ENCODE measurements around the gene ARRB1. TPM values are rescaled to one million over a fixed set of nuclear protein-coding genes. Genes with fewer than 3 reads are reported as not detected.
"Not testable (repeated sequence)": the region's sequence is repeated elsewhere in the genome, so short reads cannot be mapped to it uniquely, and the experiment has no call there.

The ARRB1 gene
- total and polyA plus RNA-seq, 9 of the 15 experiments (the other 6 are each of a cell fraction or from before 2014, with no cell fraction given), result 6.6 to 45.4 (median 28.5) TPM

DNA sequence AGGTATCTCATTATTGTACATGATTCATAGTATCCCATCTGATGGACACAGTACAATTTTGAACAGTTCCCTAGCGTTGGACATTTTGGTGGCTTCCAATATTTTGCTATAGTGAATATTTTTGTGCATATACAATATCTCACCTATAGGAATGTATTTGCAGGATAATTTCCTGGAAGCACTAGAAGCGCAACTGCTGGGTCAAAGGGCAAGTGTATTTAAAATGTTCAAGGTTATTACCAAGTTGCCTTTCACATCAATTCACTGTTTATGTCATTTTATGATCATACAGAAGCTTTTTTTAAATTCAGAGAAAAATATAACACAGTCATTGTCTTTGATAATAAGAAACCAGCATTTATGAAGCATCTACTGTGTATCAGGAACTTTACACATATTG lies 28.8 kb upstream of the ARRB1 start (continued):
- TF ChIP-seq, protein P1, sequence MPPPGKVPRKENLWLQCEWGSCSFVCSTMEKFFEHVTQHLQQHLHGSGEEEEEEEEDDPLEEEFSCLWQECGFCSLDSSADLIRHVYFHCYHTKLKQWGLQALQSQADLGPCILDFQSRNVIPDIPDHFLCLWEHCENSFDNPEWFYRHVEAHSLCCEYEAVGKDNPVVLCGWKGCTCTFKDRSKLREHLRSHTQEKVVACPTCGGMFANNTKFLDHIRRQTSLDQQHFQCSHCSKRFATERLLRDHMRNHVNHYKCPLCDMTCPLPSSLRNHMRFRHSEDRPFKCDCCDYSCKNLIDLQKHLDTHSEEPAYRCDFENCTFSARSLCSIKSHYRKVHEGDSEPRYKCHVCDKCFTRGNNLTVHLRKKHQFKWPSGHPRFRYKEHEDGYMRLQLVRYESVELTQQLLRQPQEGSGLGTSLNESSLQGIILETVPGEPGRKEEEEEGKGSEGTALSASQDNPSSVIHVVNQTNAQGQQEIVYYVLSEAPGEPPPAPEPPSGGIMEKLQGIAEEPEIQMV (tag; conservative IDR thresholded peaks at IDR 0.05; ENCODE audit: low read depth), result no peak
- TF ChIP-seq XRCC4 (IDR thresholded peaks at IDR 0.05; ENCODE audit: extremely low read depth, insufficient read depth, insufficient read length) (no peak), NCOR1 (IDR thresholded peaks at IDR 0.05) (no peak), ZEB2 (IDR thresholded peaks at IDR 0.05) (no peak)

DNA sequence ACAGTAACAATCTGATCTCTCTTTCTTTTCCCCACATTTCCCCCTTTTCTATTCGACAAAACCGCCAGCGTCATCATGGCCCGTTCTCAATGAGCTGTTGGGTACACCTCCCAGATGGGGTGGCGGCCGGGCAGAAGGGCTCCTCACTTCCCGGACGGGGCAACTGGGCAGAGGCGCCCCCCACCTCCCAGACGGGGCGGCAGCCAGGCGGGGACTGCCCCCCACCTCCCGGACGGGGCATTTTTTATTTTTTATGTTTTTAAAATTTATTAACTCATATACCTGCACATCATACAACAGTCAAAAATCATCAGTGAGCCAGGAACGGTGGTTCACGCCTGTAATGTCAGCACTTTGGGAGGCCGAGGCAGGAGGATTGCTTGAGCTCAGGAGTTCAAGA lies 27.3 kb upstream of the ARRB1 start:
- H3K9ac ChIP-seq (ENCODE audit: insufficient read depth in 1 of 2, low read depth in 2 of 2, low read length in 2 of 2); H3K4me3 ChIP-seq; ATAC-seq; H3K79me2 ChIP-seq (ENCODE audit: control insufficient read depth, insufficient read depth, low read length); in situ Hi-C loops (cut with MboI); H3K4me2 ChIP-seq (ENCODE audit: insufficient read depth, low read length); H3K27me3 ChIP-seq (ENCODE audit: control insufficient read depth in 2 of 2, insufficient read depth in 2 of 2, low read length in 2 of 2); H3K9me1 ChIP-seq (ENCODE audit: control insufficient read depth, insufficient read depth, low read length); BruUV-seq (replicated peaks); H2AFZ ChIP-seq (ENCODE audit: low read depth, low read length); intact Hi-C loops (cut with micrococcal nuclease); H4K20me1 ChIP-seq (replicated peaks; ENCODE audit: control insufficient read depth, insufficient read depth, low read length); POLR2A ChIA-PET; H3K9me3 ChIP-seq (replicated peaks; ENCODE audit: control insufficient read depth, insufficient read depth, low read depth, low read length); H3K36me3 ChIP-seq (ENCODE audit: control insufficient read depth, insufficient read depth, low read length); CTCF ChIA-PET (ENCODE audit: low intra/inter-chr PET ratio); H3K27ac ChIP-seq (ENCODE audit: extremely low read depth, low read depth, low read length); DNase-seq (ENCODE audit: extremely low read depth in 1 of 4, low spot score in 3 of 4); FAIRE-seq: not testable (repeated sequence)
- H3K4me1 ChIP-seq (replicated peaks in 1 of 2; ENCODE audit: control insufficient read depth in 2 of 2, insufficient read depth in 2 of 2, low read length in 2 of 2), result peaks cover 12 to 22% of the 10 kb centered on the region in 2 experiments; a peak in 4 of 5 replicates
- 77% methylated on average over 11 of the region's 17 CpGs for WGBS (ENCODE audit: insufficient coverage, low coverage, missing lambda C conversion rate)
